Kidney glomerular epithelial cell (primary cell): ENCODE measurements around the gene UGDH.
"Not testable (repeated sequence)": the region's sequence is repeated elsewhere in the genome, so short reads cannot be mapped to it uniquely, and the experiment has no call there.

Experiments used
- DNase-seq: peaks from one replicate; lab custom pipeline; 2025; lab: John Stamatoyannopoulos, UW

The UGDH gene

DNA sequence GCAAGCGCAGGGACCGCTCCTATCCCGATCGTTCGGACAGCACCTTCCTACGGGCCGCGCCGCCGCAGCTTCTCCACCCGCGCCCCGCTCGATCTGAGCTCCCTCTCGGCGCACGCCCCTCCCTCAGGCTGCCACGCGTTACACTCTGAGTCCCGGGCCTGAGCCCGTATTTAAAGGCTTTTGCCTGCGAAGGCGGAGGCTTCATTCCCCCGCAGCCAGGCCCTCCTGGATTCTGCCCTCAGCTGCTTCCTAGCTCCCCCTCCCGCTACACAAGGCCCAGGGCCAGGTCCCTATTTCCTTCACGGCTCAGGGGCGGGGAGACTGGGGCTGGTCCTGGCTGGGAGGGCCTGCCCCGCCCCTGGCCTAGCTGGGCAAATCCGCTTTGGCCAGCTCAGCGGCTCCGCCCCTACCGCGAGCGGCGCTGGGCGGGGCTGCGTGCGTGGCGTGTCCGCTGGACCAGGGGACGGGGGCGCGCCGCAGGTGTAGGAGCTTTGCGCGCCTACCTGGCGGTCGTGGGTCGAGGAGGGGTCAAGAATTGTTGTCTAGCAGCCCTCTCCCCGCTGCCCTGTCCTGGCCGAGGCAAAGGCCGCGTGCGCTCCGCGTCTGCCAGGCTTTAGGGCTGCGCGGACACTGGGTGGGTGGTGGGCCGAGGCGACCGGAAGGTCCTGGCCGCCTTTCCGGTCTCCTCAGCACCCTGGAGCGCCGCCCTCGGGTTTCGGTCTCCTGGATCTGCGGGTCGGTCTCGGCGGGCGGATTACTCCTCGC is at the start of gene UGDH:
Gene UGDH (minus strand): TSS at position 144 of the 765 bp plus-strand sequence. CDS start 5,927 bp downstream, outside the sequence.
- peak; percentile 97 for DNase-seq

DNA sequence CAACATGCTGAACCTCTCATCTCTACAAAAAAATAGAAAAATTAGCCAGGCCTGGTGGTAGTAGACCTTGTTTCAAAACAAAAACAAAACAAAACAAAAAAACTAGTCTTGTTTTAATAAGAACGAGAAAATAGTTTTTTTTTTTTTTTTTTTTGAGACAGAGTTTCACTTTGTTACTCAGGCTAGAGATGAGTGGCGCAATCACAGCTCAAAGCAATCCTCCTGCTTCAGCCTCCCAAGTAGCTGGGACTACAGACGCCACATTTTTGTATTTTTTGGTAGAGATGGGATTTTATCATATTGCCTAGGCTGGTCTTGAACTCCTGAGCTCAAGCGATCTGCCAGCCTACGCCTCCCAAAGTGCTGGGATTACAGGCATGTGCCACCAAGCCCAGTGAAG is 47.7 kb upstream of the UGDH start:
- no peak for DNase-seq

DNA sequence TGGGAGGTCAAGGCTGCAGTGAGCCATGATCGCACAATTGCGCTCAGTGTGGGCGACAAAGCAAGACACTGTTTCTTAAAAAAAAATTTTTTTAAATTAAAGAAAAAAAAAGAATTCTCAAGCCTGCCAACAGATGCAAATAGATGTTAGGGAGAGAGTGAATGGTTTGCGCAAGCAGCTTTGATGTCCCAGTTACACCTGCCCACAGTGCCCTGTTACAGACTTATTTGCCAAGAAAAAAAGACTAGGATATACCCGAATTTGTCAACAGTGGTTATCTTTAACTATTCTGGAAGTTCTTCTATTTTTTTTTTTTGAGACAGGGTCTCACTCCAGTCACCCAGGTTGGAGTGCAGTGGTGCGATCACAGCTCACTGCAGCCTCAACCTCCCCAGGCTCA is 44.3 kb upstream of the UGDH start:
- DNase-seq: no peak

DNA sequence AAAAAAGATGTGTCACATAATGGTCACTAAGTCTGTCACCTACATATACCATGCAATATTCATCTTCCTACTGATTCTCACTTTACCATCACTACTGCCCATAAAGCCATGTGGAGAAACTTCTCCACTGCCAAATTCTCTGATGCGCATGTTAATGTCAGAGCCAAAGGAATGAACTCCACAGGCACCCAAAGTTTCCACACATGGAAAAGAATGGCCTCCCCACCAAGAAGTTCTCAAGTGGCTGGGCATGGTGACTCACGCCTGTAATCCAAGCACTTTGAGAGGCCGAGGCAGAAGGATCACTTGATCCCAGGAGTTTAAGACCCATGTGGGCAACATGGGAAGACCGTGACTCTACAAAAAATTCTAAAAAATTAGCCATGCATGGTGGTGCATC is 43.8 kb upstream of the UGDH start:
- no peak for DNase-seq

DNA sequence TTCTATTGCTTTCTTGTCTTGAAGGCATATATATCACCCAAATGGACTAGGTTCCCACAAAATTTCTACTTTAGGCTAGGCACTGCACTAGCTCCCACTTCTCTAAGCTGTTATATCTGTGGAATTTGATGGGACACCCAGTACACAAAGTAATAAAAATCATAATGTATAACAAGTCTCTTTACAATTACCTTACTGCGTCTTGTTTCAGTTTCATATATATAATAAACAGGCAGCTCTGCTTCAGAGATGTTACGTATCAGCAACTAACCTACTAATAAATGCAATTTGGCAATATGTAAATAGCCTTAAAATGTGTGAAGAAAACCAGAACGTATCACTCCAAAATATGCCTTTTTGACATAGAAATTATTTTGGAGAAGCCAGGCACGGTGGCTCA is 42.0 kb upstream of the UGDH start:
- DNase-seq: no peak

DNA sequence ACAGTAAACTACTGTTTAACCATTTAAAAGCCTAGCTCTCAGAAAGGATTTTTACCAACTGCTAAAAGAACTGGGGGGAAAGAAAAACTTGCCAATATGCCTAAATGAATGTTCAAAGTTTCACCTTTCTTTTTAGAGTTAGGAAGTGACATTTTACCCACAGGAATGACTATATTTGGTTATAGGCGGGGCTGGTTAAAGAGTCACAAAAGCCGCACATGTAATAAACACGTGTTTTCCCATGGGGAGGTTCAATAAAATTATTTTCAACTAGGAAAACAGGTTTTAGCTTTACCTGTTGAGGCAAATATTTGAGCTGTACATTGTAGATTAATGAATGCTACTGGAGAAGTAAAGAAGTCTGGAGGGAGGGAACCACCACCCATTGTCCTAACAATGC is 41.6 kb upstream of the UGDH start:
- DNase-seq: no peak

DNA sequence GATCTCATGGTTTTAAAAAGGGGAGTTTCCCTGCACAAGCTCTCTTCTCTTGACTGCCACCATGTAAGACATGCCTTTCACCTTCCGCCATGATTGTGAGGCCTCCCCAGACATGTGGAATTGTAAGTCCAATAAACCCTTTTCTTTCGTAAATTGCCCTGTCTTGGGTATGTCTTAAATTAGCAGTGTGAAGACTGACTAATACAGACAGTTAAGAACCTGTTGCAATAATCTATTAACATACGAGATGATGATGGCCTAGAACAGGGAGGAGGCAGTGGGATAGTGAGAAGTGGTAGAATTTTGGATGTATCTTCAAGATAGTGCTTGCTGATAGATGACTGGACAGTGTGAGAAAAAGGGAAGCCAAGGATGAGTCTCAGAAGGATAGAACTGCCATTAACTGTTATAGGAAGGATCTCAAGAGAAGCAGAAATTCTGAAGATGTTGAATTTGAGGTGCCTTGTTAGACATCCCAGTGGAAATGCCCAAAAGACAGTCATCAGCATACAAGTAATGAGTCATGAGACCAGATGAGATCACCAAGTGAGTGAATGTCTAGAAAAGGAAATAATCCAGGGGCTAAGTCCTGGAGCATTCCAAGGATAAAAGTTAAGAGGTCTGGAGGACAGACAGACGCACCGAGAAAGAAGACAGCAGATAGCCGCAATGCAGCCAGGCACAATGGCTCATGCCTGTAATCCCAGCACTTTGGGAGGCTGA is 38.8 kb upstream of the UGDH start:
- DNase-seq: peak; percentile 65

DNA sequence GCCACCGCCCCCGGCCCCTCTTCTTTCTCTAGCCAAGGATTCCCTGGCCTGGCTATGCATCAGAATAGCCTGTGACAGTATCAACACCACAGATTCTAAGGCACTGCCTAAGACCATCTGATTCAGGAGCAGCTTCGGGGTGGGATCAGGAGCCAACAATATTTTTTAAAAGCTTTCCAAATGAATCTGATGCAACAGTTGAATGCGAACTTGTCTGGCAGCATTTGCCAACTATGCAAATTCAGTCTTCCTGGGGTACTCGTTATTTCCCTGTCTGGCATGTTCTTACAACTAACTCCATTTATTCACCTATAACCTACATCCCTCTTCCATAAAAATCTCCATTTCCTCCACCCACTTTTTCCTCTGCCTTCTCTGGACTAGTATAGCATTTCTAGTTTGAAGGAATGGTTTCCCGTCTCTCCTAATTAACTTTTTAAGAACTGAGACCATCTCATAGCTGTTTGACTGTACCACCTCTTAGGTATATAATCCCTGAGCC is 36.2 kb upstream of the UGDH start:
- DNase-seq: no peak

DNA sequence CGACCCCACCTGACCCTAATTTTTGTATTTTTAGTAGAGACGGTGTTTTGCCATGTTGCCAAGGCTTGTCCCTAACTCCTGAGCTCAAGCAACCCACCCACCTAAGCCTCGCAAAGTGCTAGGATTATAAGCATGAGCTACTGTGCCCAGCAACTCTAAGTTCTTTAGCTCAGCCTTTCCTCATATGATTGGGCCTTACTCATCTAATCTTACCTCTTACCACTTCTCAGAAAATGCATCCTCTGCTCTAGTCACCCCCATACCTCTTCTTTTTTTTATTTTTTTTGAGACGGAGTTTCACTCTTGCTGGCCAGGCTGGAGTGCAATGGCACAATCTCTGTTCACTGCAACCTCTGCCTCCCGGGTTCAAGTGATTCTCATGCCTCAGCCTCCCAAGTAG is 35.6 kb upstream of the UGDH start:
- no peak for DNase-seq

DNA sequence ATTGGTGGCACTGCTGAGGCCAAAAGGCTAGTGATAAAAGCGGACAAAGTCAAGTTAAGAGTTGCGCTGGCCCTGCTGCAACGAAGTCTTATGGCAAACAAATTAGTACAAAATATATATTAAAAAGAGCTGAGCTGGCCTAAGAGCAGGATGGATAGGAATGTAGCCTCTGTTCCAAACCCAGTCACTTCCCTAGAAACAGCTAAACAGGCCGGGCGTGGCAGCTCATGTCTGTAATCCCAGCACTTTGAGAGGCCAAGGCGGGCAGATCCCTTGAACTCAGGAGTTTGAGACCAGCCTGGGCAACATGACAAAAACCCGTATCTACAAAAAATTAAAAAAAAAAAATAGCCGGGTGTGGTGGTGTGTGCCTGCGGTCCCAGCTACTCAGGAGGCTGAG is 32.4 kb upstream of the UGDH start:
- no peak for DNase-seq

DNA sequence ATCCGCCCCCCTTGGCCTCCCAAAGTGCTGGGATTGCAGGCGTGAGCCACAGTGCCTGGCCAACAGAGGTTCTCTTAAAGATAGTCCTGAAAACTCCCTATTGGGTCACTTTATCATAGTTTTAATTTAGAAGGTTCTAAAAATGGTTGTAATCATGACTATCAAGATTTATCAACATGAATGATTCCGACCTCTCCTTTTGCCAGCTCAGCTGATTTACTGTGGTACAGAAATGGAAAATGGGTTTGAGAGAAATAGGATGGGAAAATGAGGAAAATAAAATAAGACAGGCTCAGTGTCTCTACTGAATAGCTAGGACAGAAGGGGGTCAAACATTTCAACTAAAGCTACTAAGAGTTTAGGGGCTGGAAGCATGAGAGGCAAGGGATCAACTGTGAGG is 28.2 kb upstream of the UGDH start:
- DNase-seq: no peak

DNA sequence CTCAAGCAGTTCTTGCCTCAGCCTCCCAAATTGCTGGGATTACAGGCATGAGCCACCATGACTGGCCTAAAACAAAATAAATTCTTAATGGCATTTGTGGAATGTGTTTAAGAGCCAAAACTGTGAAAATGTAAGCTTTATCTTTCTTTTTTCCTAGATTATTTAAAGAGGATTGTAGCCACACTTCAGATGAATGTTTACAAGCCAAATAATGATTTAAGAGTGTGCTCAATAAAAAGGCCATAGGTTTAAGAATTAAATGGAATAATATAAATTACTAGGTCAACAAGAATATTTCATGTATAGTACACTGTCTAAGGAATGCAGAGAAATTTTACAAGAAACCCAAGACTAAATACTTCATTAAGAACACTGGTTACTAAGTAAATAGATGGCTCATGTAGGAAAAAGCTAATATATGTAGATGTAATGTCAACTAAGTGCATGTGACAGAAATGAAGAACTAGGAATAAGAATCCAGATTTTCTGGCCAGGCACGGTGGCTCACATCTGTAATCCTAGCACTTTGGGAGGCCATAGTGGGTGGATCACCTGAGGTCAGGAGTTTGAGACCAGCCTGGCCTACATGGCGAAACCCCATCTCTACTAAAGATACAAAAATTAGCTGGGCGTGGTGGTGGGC is 21.3 kb upstream of the UGDH start:
- DNase-seq: no peak

DNA sequence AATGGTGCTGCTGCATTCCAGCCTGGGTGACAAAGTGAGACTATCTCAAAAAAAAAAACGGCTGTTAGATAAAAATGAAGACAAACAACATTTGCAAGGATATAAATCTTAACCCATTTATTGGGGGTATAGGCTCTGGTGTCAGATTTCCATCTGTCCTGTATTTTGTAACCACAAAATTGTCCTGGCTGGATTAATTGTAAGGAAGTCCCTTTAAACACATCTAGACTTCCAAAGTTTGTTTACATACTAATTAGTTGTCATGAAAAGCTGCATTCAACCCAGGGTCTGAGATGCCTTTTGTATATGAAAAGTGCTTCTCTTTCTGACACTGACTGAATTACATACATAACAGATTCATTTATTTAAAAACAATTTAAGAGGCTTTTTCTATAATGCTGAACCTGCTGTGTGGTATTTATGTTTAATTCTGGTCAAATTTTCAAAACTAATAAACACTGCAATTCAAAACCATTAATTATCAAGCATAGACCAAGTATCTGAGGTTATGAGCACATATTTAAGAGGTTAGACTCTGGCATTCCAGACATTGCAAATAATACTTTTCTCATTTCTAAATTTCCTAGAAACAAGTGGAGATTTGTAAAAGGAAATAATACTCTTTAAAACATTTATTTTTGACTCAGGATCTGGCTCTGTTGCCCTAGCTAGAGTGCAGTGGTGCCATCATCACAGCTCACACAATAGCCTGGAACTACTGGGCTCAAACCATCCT is 17.5 kb upstream of the UGDH start:
- DNase-seq: no peak

DNA sequence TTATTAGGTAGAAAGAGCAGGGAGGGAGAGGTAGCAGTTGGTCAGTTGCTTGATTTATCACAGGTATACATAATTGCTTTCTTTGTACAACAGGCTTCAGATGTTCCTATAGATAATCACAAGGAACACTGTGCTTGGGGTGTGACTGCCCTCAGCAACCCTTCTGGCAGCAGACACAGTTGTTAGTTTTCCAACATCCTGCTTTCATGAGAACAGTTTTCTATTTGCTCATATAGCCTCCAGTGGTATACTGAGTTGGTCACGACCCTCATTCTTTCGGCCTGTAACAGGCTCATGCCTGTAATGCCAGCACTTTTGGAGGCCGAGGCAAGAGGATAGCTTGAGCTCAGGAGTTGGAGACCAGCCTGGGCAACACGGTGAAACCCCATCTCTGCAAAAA is 16.8 kb upstream of the UGDH start:
- DNase-seq: not testable (repeated sequence)

DNA sequence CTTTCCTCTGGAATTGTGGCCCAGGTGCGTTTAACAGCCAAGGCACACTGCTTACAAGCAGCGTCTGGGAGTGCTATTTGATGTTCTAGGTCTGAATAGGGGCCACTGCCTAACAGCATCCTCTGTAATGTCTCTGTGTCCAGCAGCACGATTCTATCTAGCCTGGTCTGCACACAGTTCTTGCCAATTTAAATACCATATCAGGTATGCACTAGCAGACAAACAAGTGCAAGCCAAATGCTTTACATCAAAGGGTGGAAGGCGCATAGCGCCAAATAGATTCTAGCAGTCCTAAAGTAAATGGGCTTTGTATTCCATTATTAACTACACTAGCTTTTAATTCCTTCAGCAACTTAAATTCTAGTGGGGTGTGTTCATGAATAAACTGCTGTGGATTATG is 15.8 kb upstream of the UGDH start:
- no peak for DNase-seq

DNA sequence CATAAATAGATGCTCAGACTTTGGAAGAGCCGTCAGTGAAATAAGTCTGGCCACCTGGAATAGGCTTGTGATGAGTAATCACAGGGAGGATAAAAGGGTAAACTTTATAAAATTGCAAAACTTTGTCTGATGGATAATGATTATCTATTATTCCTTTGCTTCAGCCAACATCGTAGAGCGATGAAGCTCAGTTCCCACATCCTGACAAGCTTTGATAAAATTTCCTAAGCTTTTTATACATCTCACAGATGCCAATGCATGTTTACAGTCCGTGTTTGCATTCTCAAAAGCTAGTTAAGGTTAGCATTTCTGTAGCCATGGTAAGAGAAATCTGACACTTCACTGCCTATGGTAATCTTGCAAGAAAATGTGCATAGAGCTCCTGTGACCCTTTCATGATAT is 15.4 kb upstream of the UGDH start:
- DNase-seq: no peak

DNA sequence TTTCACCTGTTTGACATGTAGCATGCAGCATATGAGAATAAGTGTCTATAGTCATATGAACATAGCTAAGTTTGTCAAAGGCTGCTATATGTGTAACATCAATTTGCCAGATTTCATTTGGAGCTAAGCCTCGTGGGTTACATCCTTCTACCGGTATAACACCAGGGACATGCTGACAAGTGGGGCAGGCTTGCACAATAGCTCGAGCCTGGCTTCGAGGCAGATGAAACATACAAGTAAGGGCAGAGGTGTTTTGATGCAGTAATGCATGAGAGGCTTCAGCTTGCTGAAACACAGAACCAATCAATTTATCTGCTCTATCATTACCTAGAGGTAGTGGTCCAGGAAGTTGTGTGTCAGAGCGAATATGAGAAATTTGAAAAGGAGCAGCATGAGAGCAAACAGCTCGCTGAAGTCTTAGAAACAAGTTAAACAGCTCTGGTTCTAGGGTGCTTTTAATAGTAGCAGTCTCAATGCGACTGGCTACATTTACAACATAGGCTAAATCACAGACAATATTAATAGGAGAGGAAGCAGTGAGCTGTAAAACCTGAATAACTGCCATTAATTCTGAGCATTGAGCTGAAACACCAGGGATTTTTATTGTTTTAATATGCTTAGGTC is 14.9 kb upstream of the UGDH start:
- DNase-seq: peak; percentile 83

DNA sequence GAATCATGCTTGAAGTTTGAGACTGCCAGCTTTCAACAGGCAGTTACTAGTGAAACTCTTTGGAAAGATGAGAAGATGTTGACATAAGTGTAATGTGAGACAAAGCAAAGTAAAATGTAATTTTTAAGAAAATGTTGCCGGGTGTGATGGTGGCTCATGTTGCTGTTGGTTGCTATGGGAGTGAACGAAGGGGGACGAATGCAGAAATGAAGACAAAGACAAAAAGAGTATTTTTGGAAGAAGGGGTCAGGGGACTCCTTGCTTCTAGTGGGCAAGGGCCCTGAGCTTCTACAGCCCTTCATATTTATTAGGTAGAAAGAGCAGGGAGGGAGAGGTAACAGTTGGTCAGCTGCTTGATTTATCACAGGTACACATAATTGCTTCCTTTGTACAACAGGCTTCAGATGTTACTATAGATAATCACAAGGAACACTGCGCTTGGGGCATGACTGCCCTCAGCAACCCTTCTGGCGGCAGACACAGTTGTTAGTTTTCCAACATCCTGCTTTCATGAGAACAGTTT is 11.9 kb upstream of the UGDH start:
- peak; percentile 34 for DNase-seq

DNA sequence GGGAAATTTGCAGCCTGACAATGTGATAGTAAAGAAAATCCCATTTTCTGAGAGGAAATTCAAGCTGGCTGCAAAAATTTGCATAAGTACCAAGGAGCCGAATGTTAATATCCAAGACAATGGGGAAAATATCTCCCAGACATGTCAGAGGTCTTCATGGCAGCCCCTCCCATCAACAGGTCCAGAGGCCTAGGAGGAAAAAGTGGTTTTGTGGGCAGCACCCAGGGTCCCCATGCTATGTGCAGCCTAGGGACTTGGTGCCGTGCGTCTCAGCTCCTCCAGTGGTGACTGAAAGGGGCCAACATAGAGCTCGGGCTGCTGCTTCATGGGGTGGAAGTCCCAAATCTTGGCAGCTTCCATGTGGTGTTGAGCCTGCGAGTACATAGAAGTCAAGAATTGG is 6.3 kb upstream of the UGDH start:
- no peak for DNase-seq

DNA sequence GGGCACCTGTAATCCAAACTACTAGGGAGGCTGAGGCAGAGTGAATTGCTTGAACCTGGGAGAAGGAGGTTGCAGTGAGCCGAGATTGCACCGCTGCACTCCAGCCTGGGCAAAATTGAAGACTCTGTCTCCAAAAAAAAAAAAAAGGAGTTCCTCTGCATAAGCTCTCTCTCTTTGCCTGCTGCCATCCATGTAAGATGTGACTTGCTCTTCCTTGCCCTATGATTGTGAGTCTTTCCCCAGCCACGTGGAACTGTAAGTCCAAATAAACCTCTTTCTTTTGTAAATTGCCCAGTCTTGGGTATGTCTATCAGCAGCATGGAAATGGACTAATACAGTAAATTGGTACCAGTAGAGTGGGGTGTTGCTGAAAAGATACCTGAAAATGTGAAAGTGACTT is 5.0 kb upstream of the UGDH start:
- not testable (repeated sequence) for DNase-seq

DNA sequence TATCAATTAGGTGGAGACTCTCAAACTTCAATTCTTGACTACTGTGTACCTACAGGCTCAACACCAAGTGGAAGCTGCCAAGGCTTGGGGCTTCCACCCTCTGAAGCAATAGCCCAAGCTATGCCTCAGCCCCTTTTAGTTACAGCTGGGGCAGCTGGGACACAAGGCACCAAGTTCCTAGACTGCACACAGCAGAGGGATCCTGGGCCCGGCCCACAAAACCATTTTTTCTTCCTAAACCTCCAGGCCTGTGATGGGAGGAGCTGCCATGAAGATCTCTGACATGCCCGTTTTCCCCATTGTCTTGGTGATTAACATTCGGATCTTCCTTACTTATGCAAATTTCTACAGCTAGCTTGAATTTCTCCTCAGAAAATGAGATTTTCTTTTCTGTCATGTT is 3.4 kb upstream of the UGDH start:
- no peak for DNase-seq

DNA sequence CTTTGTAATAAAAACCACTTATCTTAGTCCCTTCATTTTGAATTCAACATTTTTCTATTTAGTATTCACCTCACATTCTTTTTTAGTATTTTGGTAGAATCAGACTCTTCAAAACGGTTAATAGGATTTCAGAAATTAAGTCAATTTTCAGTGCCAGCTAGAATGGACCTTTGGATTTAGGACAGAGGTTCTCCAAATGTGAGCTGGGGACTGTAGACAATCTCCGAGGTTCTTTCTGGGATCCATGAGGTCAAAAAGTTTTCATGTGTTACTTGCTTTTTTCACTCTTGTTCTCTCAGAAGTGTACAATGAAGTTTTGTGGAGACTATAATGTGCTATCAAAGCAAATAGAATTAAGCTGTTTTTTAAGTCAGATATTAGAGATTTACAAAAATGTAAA is 2.3 kb upstream of the UGDH start:
- DNase-seq: no peak
